ENCODE results near the gene NPDC1. TPM values are rescaled to one million over a fixed set of nuclear protein-coding genes. Genes with fewer than 3 reads are reported as not detected.

The NPDC1 gene
- total RNA-seq, 1 donor from 2014 or later: 90.8 TPM

GRCh38 chr9:137082222-137082924 lies 36.4 kb upstream of the NPDC1 start:
- Mint-ChIP-seq H3K36me3 (ENCODE audit: low read depth) (peaks cover 11% of the 10 kb centered on the region), H3K4me1 (ENCODE audit: low read depth) (peaks cover 29% of the 10 kb centered on the region), H3K9me3 (ENCODE audit: low read depth) (no peaks in the 10 kb centered on the region), H3K27ac (ENCODE audit: unreplicated experiment) (peak overlapping the region; percentile 94), H3K27me3 (ENCODE audit: low read depth) (no peaks in the 10 kb centered on the region), H3K4me3 (ENCODE audit: unreplicated experiment) (no peak overlapping the region)
- no peak for DNase-seq (ENCODE audit: low spot score)
- TF ChIP-seq CTCF (IDR thresholded peaks at IDR 0.05): no peak

- Mint-ChIP-seq H3K27me3 (ENCODE audit: low read depth) (no peaks in the 10 kb centered on the region), H3K4me3 (ENCODE audit: unreplicated experiment) (peak overlapping the region; percentile 9), H3K36me3 (ENCODE audit: low read depth) (peaks cover 11% of the 10 kb centered on the region), H3K9me3 (ENCODE audit: low read depth) (no peaks in the 10 kb centered on the region), H3K4me1 (ENCODE audit: low read depth) (peaks cover 25% of the 10 kb centered on the region), H3K27ac (ENCODE audit: unreplicated experiment) (no peak overlapping the region)
- TF ChIP-seq CTCF (IDR thresholded peaks at IDR 0.05): no peak
- no peak for DNase-seq (ENCODE audit: low spot score)
Measured at GRCh38 chr9:137080260-137081122, 34.5 kb upstream of the NPDC1 start.

GRCh38 chr9:137079401-137079787 lies 33.4 kb upstream of the NPDC1 start:
- H3K27me3 Mint-ChIP-seq (ENCODE audit: low read depth): no peaks in the 10 kb centered on the region
- DNase-seq (ENCODE audit: low spot score): no peak
- no peak overlapping the region for H3K27ac Mint-ChIP-seq (ENCODE audit: unreplicated experiment)
- TF ChIP-seq CTCF (IDR thresholded peaks at IDR 0.05): no peak
- H3K4me1 Mint-ChIP-seq (ENCODE audit: low read depth): peaks cover 18% of the 10 kb centered on the region
- no peaks in the 10 kb centered on the region for H3K9me3 Mint-ChIP-seq (ENCODE audit: low read depth)
- peak overlapping the region; percentile 9 for H3K4me3 Mint-ChIP-seq (ENCODE audit: unreplicated experiment)
- H3K36me3 Mint-ChIP-seq (ENCODE audit: low read depth): peaks cover 11% of the 10 kb centered on the region

GRCh38 chr9:137078701-137079400 lies 32.9 kb upstream of the NPDC1 start:
- TF ChIP-seq CTCF (IDR thresholded peaks at IDR 0.05): no peak
- Mint-ChIP-seq H3K4me1 (ENCODE audit: low read depth) (peaks cover 16% of the 10 kb centered on the region), H3K9me3 (ENCODE audit: low read depth) (no peaks in the 10 kb centered on the region), H3K4me3 (ENCODE audit: unreplicated experiment) (peak overlapping the region; percentile 73), H3K27ac (ENCODE audit: unreplicated experiment) (no peak overlapping the region), H3K36me3 (ENCODE audit: low read depth) (peaks cover 11% of the 10 kb centered on the region), H3K27me3 (ENCODE audit: low read depth) (no peaks in the 10 kb centered on the region)
- no peak for DNase-seq (ENCODE audit: low spot score)

Measured in chondrocyte (in vitro differentiated cells).